K562 (cell line): ENCODE measurements around the gene ZNF468. TPM values are rescaled to one million over a fixed set of nuclear protein-coding genes. Genes with fewer than 3 reads are reported as not detected.
A peak's percentile ranks its signal among the peaks of the same experiment; 100 is the strongest.

Experiments used
- polyA plus RNA-seq, 8 experiments: library from polyadenylated mRNA; depleted of rRNA in 4 of 8; stranded (reverse) in 5 of 8; unstranded in 3 of 8; fragments of >200 nt; fragmentation: Nextera tagmentation in 2 of 8; fragmentation: Illumina TruSeq in 1 of 8; extraction: Ambion mirVana in 2 of 8; extraction: Trizol in 1 of 8; gene quantifications; 2 replicates each; pipeline versions ENCODE4 v1.2.1 to v1.2.3, GENCODE V29; 2011 to 2014; ENCODE audit warnings: inconsistent platforms in 1 of 8, missing spikeins in 1 of 8
- small RNA-seq: library from RNA; depleted of rRNA; stranded (forward); fragments of <200 nt; gene quantifications from one replicate; pipeline ENCODE3, GENCODE V24; 2014
- total RNA-seq, 7 experiments: library from RNA; depleted of rRNA in 6 of 7; stranded (reverse); fragments of >200 nt in 6 of 7; fragmentation: Illumina TruSeq in 2 of 7; extraction: Trizol in 2 of 7; gene quantifications; 2 replicates each; pipeline versions ENCODE4 v1.2.1 to v1.2.3, GENCODE V29; 2011 to 2021; ENCODE audit warnings: low replicate concordance in 1 of 7

The ZNF468 gene
- total and polyA plus RNA-seq, 9 of the 15 experiments (the other 6 are each of a cell fraction or from before 2014, with no cell fraction given): 15.9 to 36.2 (median 23.2) TPM

Small RNA genes lying within 50 kb of the gene (small RNA-seq; reads per million reads assigned to genes)
- 0.62 reads per million, percentile 35 among the genes with 10 or more reads in this experiment for gene ZNF320

Other genes starting within 250 kb of the ZNF468 start
Only the 7 nearest of the 10 such genes appear.
- gene ZNF611, start 122.6 kb downstream of the ZNF468 start, total RNA-seq (2014; rRNA removed): 8.8 and 12.7 TPM in 2 replicates
- 19.0 and 19.3 TPM in 2 replicates for gene ZNF611, start 122.6 kb downstream of the ZNF468 start, total RNA-seq (2014; rRNA removed; fragmentation: Illumina TruSeq; extraction: Trizol)
- gene ZNF611, start 122.6 kb downstream of the ZNF468 start, total RNA-seq (2015; rRNA removed; fragmentation: Illumina TruSeq; extraction: Trizol): 15.2 and 18.6 TPM in 2 replicates
- 24.1 and 29.6 TPM in 2 replicates for gene ZNF611, start 122.6 kb downstream of the ZNF468 start, total RNA-seq (2021)
- 9.7 and 12.8 TPM in 2 replicates for gene ZNF611, start 122.6 kb downstream of the ZNF468 start, polyA plus RNA-seq (2011; rRNA removed)
- gene ZNF611, start 122.6 kb downstream of the ZNF468 start, polyA plus RNA-seq (2014; fragmentation: Illumina TruSeq; extraction: Trizol): 15.0 and 19.0 TPM in 2 replicates
- gene ZNF611, start 122.6 kb downstream of the ZNF468 start, polyA plus RNA-seq (2014; fragmentation: Nextera tagmentation; extraction: Ambion mirVana): 1 to 10 TPM; 3.7 to 4.3 TPM
- 9.3 and 12.1 TPM in 2 replicates for gene ZNF611, start 122.6 kb downstream of the ZNF468 start, polyA plus RNA-seq (2014; rRNA removed)
- gene ZNF600, start 70.8 kb downstream of the ZNF468 start, total RNA-seq (2014; rRNA removed): 4.6 and 5.7 TPM in 2 replicates
- gene ZNF600, start 70.8 kb downstream of the ZNF468 start, total RNA-seq (2014; rRNA removed; fragmentation: Illumina TruSeq; extraction: Trizol): 16.7 and 18.3 TPM in 2 replicates
- 17.6 and 18.9 TPM in 2 replicates for gene ZNF600, start 70.8 kb downstream of the ZNF468 start, total RNA-seq (2015; rRNA removed; fragmentation: Illumina TruSeq; extraction: Trizol)
- 12.1 and 14.8 TPM in 2 replicates for gene ZNF600, start 70.8 kb downstream of the ZNF468 start, total RNA-seq (2021)
- gene ZNF600, start 70.8 kb downstream of the ZNF468 start, polyA plus RNA-seq (2011; rRNA removed): 15.9 and 21.5 TPM in 2 replicates
- gene ZNF600, start 70.8 kb downstream of the ZNF468 start, polyA plus RNA-seq (2014; fragmentation: Illumina TruSeq; extraction: Trizol): 17.1 and 21.4 TPM in 2 replicates
- gene ZNF600, start 70.8 kb downstream of the ZNF468 start, polyA plus RNA-seq (2014; fragmentation: Nextera tagmentation; extraction: Ambion mirVana): 10 to 100 TPM; 14.9 to 18.0 TPM
- 11.6 and 14.8 TPM in 2 replicates for gene ZNF600, start 70.8 kb downstream of the ZNF468 start, polyA plus RNA-seq (2014; rRNA removed)
- gene ZNF28, start 36.0 kb downstream of the ZNF468 start, total RNA-seq (2014; rRNA removed): 18.7 and 19.4 TPM in 2 replicates
- 35.9 and 39.0 TPM in 2 replicates for gene ZNF28, start 36.0 kb downstream of the ZNF468 start, total RNA-seq (2014; rRNA removed; fragmentation: Illumina TruSeq; extraction: Trizol)
- 31.5 and 31.6 TPM in 2 replicates for gene ZNF28, start 36.0 kb downstream of the ZNF468 start, total RNA-seq (2015; rRNA removed; fragmentation: Illumina TruSeq; extraction: Trizol)
- gene ZNF28, start 36.0 kb downstream of the ZNF468 start, total RNA-seq (2021): 18.9 and 23.7 TPM in 2 replicates
- gene ZNF28, start 36.0 kb downstream of the ZNF468 start, polyA plus RNA-seq (2011; rRNA removed): 21.5 and 33.0 TPM in 2 replicates
- 18.9 and 35.2 TPM in 2 replicates for gene ZNF28, start 36.0 kb downstream of the ZNF468 start, polyA plus RNA-seq (2014; fragmentation: Illumina TruSeq; extraction: Trizol)
- gene ZNF28, start 36.0 kb downstream of the ZNF468 start, polyA plus RNA-seq (2014; fragmentation: Nextera tagmentation; extraction: Ambion mirVana): 10 to 100 TPM; 25.5 to 38.5 TPM
- 10.4 and 25.7 TPM in 2 replicates for gene ZNF28, start 36.0 kb downstream of the ZNF468 start, polyA plus RNA-seq (2014; rRNA removed)
- gene ZNF320, start 40.0 kb upstream of the ZNF468 start, total RNA-seq (2014; rRNA removed): 7.7 and 8.3 TPM in 2 replicates
- gene ZNF320, start 40.0 kb upstream of the ZNF468 start, total RNA-seq (2014; rRNA removed; fragmentation: Illumina TruSeq; extraction: Trizol): 14.6 and 16.1 TPM in 2 replicates
- 11.4 and 11.7 TPM in 2 replicates for gene ZNF320, start 40.0 kb upstream of the ZNF468 start, total RNA-seq (2015; rRNA removed; fragmentation: Illumina TruSeq; extraction: Trizol)
- 11.9 and 14.2 TPM in 2 replicates for gene ZNF320, start 40.0 kb upstream of the ZNF468 start, total RNA-seq (2021)
- 25.4 and 25.6 TPM in 2 replicates for gene ZNF320, start 40.0 kb upstream of the ZNF468 start, polyA plus RNA-seq (2011; rRNA removed)
- gene ZNF320, start 40.0 kb upstream of the ZNF468 start, polyA plus RNA-seq (2014; fragmentation: Illumina TruSeq; extraction: Trizol): 8.3 and 11.4 TPM in 2 replicates
- gene ZNF320, start 40.0 kb upstream of the ZNF468 start, polyA plus RNA-seq (2014; fragmentation: Nextera tagmentation; extraction: Ambion mirVana): 1 to 10 TPM; 5.4 to 6.5 TPM
- gene ZNF320, start 40.0 kb upstream of the ZNF468 start, polyA plus RNA-seq (2014; rRNA removed): 11.0 and 15.6 TPM in 2 replicates
- 6.9 and 8.9 TPM in 2 replicates for gene ZNF888, start 65.8 kb upstream of the ZNF468 start, total RNA-seq (2014; rRNA removed)
- gene ZNF888, start 65.8 kb upstream of the ZNF468 start, total RNA-seq (2014; rRNA removed; fragmentation: Illumina TruSeq; extraction: Trizol): 13.3 and 15.5 TPM in 2 replicates
- gene ZNF888, start 65.8 kb upstream of the ZNF468 start, total RNA-seq (2015; rRNA removed; fragmentation: Illumina TruSeq; extraction: Trizol): 12.1 TPM in 2 replicates
- 8.3 and 10.7 TPM in 2 replicates for gene ZNF888, start 65.8 kb upstream of the ZNF468 start, total RNA-seq (2021)
- 9.6 and 12.5 TPM in 2 replicates for gene ZNF888, start 65.8 kb upstream of the ZNF468 start, polyA plus RNA-seq (2011; rRNA removed)
- 9.9 and 10.1 TPM in 2 replicates for gene ZNF888, start 65.8 kb upstream of the ZNF468 start, polyA plus RNA-seq (2014; fragmentation: Illumina TruSeq; extraction: Trizol)
- gene ZNF888, start 65.8 kb upstream of the ZNF468 start, polyA plus RNA-seq (2014; fragmentation: Nextera tagmentation; extraction: Ambion mirVana): 1 to 10 TPM; 1.6 to 2.7 TPM
- gene ZNF888, start 65.8 kb upstream of the ZNF468 start, polyA plus RNA-seq (2014; rRNA removed): 4.5 and 5.9 TPM in 2 replicates
- 10.7 and 11.3 TPM in 2 replicates for gene ZNF816, start 105.3 kb upstream of the ZNF468 start, total RNA-seq (2014; rRNA removed)
- gene ZNF816, start 105.3 kb upstream of the ZNF468 start, total RNA-seq (2014; rRNA removed; fragmentation: Illumina TruSeq; extraction: Trizol): 23.4 and 24.0 TPM in 2 replicates
- gene ZNF816, start 105.3 kb upstream of the ZNF468 start, total RNA-seq (2015; rRNA removed; fragmentation: Illumina TruSeq; extraction: Trizol): 19.3 and 23.3 TPM in 2 replicates
- gene ZNF816, start 105.3 kb upstream of the ZNF468 start, total RNA-seq (2021): 12.0 and 15.5 TPM in 2 replicates
- 18.0 and 18.8 TPM in 2 replicates for gene ZNF816, start 105.3 kb upstream of the ZNF468 start, polyA plus RNA-seq (2011; rRNA removed)
- gene ZNF816, start 105.3 kb upstream of the ZNF468 start, polyA plus RNA-seq (2014; fragmentation: Illumina TruSeq; extraction: Trizol): 13.0 and 13.1 TPM in 2 replicates
- gene ZNF816, start 105.3 kb upstream of the ZNF468 start, polyA plus RNA-seq (2014; fragmentation: Nextera tagmentation; extraction: Ambion mirVana): 10 to 100 TPM; 11.1 to 17.0 TPM
- 6.6 and 8.6 TPM in 2 replicates for gene ZNF816, start 105.3 kb upstream of the ZNF468 start, polyA plus RNA-seq (2014; rRNA removed)
- gene ERVV-1, start 156.3 kb upstream of the ZNF468 start, total RNA-seq (2014; rRNA removed): not detected in 2 replicates
- not detected in 2 replicates for gene ERVV-1, start 156.3 kb upstream of the ZNF468 start, total RNA-seq (2014; rRNA removed; fragmentation: Illumina TruSeq; extraction: Trizol)
- not detected in 2 replicates for gene ERVV-1, start 156.3 kb upstream of the ZNF468 start, total RNA-seq (2015; rRNA removed; fragmentation: Illumina TruSeq; extraction: Trizol)
- not detected in 2 replicates for gene ERVV-1, start 156.3 kb upstream of the ZNF468 start, total RNA-seq (2021)
- 0.05 and 0.08 TPM in 2 replicates for gene ERVV-1, start 156.3 kb upstream of the ZNF468 start, polyA plus RNA-seq (2011; rRNA removed)
- not detected in 2 replicates for gene ERVV-1, start 156.3 kb upstream of the ZNF468 start, polyA plus RNA-seq (2014; fragmentation: Illumina TruSeq; extraction: Trizol)
- gene ERVV-1, start 156.3 kb upstream of the ZNF468 start, polyA plus RNA-seq (2014; fragmentation: Nextera tagmentation; extraction: Ambion mirVana): not detected
- gene ERVV-1, start 156.3 kb upstream of the ZNF468 start, polyA plus RNA-seq (2014; rRNA removed): not detected in 2 replicates